Measurements from ENCODE around the gene CASKIN1.
A peak's percentile ranks its signal among the peaks of the same experiment; 100 is the strongest.

CASKIN1 gene

DNA sequence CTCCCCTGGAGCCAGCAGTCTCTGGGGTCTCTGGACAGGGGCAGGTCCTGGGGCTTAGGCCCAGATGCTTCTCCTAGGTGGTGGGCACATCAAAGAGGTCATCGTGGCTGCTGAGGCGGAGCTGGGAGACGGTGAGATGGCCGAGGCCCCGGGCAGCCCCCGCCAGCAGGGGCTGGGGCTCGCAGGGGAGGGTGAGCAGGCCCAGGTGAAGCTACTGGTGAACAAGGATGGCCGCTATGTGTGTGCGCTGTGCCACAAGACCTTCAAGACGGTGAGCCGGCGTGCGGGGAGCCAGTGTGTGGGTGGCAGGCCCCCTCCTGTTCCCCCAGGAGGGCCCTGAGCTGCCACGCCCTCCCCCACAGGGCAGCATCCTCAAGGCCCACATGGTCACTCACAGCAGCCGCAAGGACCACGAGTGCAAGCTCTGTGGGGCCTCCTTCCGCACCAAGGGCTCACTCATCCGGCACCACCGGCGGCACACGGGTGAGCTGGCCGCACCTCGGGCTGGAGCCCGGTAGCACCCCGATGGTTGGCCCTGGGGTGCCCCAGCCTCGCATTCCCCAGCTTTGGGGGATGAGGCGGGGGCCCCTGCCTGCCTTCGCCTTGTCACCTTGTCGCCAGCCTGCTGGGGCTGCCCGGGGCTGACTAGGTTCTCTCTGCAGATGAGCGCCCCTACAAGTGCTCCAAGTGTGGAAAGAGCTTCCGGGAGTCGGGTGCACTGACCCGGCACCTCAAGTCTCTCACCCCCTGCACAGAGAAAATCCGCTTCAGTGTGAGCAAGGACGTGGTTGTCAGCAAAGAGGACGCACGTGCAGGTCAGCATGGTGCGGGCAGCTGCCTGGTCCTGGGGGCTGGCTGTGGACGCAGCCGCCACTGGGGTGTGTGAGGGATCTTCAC, 35.9 kb upstream of the CASKIN1 start:
- no peak overlapping the region for H3K4me3 ChIP-seq (ENCODE audit: low read depth, low read length)

DNA sequence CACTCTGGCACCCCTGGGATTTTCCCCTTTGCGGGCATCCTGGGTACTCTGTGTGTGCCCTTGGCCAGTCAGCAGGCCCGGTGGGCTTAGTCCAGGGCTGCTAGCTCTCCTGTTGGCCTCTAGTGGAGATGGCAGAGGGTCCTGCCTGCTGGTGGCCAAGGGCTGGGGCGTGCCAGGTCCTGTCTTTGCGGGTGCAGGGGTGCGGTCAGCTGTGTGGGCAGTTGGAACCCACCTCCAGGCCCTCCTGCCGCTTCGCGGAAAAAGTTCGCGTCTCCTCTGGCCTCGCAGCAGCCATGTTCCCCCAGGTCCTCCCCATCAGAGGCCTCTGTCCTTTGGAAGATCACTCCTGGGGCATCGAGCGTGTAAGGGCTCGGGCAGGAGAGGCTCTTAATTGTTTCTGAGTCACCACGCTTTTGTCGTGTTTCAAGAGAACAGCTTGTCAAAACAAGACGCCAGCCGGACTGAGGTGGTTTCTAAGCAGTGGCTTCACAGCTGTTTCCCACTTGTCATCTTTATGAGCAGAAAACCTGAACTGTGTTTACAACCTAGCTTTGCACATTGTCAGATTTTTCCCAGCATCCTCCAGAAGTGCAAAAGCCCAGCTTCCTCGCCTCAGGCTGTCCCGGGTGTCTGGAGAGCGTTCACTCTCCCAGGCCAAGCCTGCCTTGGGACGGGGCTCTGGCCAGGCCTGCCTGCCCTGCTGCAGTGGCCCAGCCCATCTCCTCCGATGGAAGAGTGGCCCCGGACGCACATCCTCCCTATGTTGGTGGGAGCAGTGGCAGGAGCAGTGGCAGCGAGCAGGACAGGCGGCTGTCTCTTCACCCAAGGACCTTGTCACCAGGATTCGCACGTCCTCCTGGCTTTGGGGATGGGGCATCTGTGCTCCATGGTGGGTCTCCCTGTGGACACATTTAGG, 34.9 kb upstream of the CASKIN1 start:
- H3K4me3 ChIP-seq (ENCODE audit: low read depth, low read length) = no peak overlapping the region

DNA sequence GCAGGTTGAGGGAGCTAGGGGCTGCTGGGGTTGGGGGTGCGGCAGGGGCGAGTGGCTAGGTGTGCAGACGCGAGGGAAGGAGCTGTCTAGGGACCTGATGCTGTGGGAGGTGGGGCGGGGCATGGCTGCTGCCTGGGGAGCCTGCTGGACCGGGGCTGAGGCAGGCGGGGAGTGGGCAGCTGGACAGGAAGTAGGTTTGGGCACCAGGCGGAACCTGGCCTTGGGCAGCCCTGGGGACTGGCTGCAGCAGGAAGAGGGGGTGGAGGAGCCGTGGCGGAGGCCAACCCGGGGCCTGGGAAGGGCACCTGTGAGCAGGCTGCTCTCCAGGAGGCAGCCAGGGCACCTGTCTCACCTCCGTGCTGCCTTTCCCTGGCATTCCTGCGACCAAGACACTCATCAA, 34.0 kb upstream of the CASKIN1 start:
- no peak overlapping the region for H3K4me3 ChIP-seq (ENCODE audit: low read depth, low read length)

GRCh38 chr16:2229632-2230250, 33.3 kb upstream of the CASKIN1 start:
- no peak overlapping the region for H3K4me3 ChIP-seq (ENCODE audit: low read depth, low read length)

DNA sequence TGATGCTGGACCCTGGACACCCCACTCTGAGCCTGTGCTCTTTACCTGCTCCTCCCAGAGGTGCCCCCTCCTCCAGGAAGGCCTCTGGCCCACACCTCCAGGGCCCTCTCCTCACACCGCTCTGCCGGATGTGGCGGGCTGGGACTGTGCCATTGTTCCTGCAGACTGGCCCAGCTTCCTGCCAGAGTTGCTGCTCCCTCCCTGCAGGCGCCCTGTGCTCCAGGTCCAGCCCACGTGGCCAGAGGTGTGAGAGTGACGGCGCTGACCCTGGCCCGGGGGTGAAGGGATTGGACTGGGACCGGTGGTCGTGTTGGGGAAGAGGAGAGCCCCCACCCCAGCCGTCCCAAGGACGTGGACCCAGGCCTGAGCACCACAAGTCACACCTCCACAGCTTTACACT, 32.7 kb upstream of the CASKIN1 start:
- no peak overlapping the region for H3K4me3 ChIP-seq (ENCODE audit: low read depth, low read length)

DNA sequence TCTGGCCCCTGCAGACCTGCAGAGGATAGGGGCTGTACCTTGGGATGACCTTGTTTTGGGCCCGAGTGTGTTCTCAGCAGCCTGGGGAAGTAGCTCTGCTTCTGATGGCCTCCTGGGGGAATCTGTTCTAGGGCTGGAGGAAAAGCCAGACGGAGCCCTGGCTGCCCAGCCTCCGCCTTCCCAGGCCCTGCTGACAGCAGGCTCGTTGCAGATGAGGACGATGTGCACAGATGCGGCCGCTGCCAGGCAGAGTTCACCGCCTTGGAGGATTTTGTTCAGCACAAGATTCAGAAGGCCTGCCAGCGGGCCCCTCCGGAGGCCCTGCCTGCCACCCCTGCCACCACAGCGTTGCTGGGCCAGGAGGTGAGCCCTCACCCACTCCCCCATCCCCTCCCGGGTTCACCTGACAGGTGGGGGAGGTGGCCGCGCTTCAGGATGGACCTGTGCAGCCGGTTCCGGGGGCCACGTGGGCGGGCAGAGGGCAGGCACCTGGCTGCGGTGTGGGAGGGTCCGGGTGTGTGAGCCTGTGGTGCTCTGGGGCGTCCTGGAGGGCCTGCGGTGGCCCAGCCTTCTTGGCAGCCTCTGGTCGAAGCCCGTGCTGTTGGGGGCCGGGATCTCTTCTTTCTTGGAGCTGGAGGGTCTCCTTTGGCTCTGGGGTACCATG, 31.9 kb upstream of the CASKIN1 start:
- no peak overlapping the region for H3K4me3 ChIP-seq (ENCODE audit: low read depth, low read length)

DNA sequence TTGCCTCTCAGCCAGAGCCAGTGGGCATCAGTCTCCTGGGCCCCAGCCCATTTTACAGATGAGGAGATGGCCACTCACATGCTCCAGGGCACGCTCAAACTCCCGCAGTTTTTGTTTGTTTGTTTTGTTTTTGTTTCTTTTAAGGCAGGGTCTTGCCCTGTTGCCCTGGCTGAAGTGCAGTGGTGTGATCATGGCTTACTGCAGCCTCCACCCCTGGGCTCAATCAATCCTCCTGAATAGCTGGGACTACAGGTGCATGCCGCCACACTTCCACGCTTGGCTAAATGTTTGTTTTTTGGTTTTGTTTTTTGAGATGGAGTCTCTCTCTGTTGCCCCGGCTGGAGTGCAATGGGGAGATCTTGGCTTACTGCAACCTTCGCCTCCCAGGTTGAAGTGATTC, 30.5 kb upstream of the CASKIN1 start:
- no peak overlapping the region for H3K4me3 ChIP-seq (ENCODE audit: low read depth, low read length)

GRCh38 chr16:2226245-2226793, 29.9 kb upstream of the CASKIN1 start:
- H3K4me3 ChIP-seq (ENCODE audit: low read depth, low read length) = no peak overlapping the region

GRCh38 chr16:2223942-2224486, 27.6 kb upstream of the CASKIN1 start:
- H3K4me3 ChIP-seq (ENCODE audit: low read depth, low read length) = peak overlapping the region; percentile 82

GRCh38 chr16:2223221-2223941, 27.0 kb upstream of the CASKIN1 start, which contains the start of gene E4F1:
E4F1 (plus strand) TSS chr16:2223591; CDS start chr16:2223614, 23 bp downstream.
- peak within 1 kb of the TSS; percentile 82 for H3K4me3 ChIP-seq (ENCODE audit: low read depth, low read length)

GRCh38 chr16:2216330-2216729, 19.9 kb upstream of the CASKIN1 start:
- no peak overlapping the region for H3K4me3 ChIP-seq (ENCODE audit: low read depth, low read length)

DNA sequence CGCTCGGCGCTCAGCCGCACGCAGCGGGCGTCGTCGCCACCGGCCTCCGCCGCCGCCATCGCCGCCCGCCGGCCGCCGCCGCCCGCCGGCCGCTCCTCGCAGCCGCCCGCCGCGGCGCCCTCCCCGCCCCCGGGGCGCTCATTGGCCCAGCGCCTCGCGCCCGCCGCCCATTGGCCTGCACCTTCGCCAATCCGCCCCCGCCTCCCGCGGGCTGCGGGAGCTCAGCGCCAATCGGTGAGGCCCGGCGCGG, 18.2 kb upstream of the CASKIN1 start, which contains the start of gene PGP:
PGP (minus strand) TSS at position 122 of the 250 bp plus-strand sequence; CDS start at position 59, 63 bp downstream.
- H3K4me3 ChIP-seq (ENCODE audit: low read depth, low read length) = peak within 1 kb of the TSS; percentile 90

GRCh38 chr16:2213817-2214718, 17.7 kb upstream of the CASKIN1 start:
- H3K4me3 ChIP-seq (ENCODE audit: low read depth, low read length) = peak overlapping the region; percentile 90

DNA sequence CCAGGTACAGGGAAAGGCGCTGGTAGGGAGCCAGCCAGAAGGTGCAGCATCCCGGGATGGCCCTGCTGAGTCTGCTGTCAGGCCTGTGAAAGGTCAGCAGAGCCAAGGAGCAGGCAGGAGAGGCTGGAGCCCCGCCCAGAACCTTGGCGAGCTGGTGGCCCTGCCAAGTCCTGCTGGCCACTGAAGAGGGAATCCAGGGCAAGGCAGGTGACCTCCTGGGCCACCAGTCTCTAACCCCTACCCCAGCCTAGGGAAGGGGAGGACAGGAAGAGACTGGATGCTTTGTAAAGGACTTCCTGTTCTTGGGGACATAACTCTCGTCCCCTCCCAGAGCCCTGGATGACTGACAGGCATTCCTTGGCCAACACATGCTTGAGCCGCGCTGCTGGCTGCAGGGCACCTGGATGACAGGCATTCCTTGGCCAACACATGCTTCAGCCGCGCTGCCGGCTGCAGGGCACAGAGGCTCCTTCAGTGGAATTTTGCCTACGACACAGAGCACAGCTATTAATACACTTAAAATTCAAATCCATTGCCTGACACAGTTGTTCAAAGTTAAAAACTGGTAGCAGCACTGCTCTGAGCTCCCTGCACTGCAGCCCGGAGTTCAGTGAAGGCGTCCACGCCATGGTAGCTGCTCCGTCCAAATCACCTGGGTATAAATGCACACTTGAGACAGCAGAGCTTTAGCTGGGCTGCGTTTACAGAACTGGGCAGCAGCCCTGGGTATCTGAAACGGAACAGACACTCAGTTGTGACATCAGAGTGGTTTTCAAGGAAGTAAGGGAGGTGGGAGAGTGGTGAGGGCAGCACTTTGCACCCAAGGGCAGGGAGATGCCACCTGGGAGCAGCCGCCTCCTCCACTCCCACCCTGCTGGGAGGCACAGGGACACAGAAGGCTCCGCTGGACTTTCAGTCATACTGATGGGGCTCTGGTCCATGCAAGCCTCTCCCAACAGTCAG, 16.2 kb upstream of the CASKIN1 start:
- no peak overlapping the region for H3K4me3 ChIP-seq (ENCODE audit: low read depth, low read length)

DNA sequence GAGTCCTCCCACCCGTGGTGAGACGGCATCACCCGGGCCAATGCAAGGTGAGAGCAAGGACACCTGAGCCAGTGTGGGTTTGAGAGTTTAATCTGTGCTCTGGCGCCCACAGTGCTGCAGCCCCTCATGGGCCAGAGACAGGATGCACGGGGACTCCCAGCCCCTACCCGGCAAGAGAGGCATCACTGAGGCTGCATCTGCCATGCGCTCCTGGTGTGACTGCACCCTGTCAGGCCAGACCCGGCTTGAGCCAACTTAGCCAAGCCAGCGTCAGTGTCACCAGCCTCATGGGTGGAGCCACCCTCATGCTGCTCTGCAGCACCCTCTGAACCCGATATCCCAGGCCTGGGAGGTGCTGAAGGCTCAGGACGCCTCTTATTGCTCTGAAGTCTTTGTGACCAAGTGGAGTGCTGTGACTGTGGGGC, 15.5 kb upstream of the CASKIN1 start:
- H3K4me3 ChIP-seq (ENCODE audit: low read depth, low read length) = no peak overlapping the region

DNA sequence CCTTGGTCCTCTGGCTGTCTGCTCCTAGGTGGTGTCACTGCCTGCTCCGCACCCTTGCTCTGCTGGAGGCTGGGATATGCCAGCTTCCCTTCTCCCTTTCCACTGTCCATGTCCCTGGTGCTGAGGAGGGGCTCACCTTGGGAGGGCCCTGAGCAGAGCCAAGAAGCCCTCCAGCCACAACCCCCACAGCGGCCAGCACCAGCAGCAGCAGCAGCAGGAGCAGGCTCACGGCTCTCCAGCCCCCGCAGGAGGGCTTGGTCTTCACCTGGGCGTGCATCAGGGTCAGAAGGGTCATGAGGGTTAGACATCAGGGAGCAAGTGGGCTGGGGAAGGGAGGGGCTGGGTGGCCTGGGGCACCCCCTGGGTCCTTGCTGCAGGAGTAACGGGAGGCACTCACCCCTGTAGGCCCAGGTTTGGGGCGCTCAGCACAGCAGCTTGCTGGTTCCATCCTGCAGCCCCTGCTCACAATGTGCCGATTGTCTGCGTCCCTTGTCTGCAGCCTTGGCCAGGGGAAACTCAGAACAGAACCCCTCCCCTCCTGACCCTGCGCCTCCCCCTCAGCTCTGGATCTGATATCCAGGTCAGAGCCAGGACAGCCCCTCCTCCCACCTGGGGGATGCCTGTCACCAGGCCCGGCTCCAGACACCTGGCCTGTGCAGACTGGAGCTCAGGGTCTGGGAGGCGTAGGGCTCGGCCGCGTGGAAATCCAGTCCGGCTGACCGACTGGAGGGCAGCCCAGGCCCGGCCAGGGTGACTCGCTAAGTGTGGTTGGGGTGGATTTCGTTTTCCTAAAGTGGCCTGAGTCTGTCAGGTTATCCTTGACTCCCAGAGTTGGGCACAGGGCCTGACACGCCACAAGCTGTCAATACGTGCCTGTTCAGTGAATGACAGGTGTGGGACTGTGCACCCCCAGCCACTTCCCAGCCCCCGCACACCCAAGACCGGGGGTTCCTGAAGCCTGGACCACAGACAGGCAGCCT, 14.3 kb upstream of the CASKIN1 start, which contains the start of gene BRICD5:
BRICD5 (minus strand) TSS at position 478 of the 980 bp plus-strand sequence; CDS start at position 448, 30 bp downstream.
- H3K4me3 ChIP-seq (ENCODE audit: low read depth, low read length) = no peak within 1 kb of the TSS

Data from iPS-11a (cell line).